Endothelial cell (in vitro differentiated cells): ENCODE results near the gene CD9. TPM values are rescaled to one million over a fixed set of nuclear protein-coding genes. Genes with fewer than 3 reads are reported as not detected.

Experiments used
- DNase-seq: peaks from one replicate; pipeline ENCODE4 v3.0.0; 2021; ENCODE audit warnings: low spot score
- H3K27ac Mint-ChIP-seq: one replicate; pipeline ENCODE4 v1.8.0; 2021; ENCODE audit warnings: mixed read lengths, inconsistent platforms; ENCODE audit not compliant: unreplicated experiment
- H3K27me3 Mint-ChIP-seq: one replicate; pipeline ENCODE4 v1.8.0; 2021; ENCODE audit warnings: mild to moderate bottlenecking, moderate library complexity, mixed read lengths, inconsistent platforms; ENCODE audit not compliant: unreplicated experiment
- H3K36me3 Mint-ChIP-seq: one replicate; pipeline ENCODE4 v1.8.0; 2021; ENCODE audit warnings: mild to moderate bottlenecking, low read depth, mixed read lengths, inconsistent platforms; ENCODE audit not compliant: unreplicated experiment
- H3K4me1 Mint-ChIP-seq: one replicate; pipeline ENCODE4 v1.8.0; 2021; ENCODE audit warnings: mild to moderate bottlenecking, mixed read lengths, inconsistent platforms; ENCODE audit not compliant: unreplicated experiment
- H3K4me3 Mint-ChIP-seq: one replicate; pipeline ENCODE4 v1.8.0; 2021; ENCODE audit warnings: mild to moderate bottlenecking, mixed read lengths, inconsistent platforms; ENCODE audit not compliant: unreplicated experiment
- H3K9me3 Mint-ChIP-seq: one replicate; pipeline ENCODE4 v1.8.0; 2021; ENCODE audit warnings: mixed read lengths, inconsistent platforms; ENCODE audit not compliant: unreplicated experiment
- CTCF ChIP-seq: fragments of 200-600 bp; sonication (generic); IDR thresholded peaks from one replicate; pipeline ENCODE4 v1.5.0; 2021; ENCODE audit warnings: antibody characterized with exemption; ENCODE audit not compliant: unreplicated experiment
- total RNA-seq: library from RNA; stranded (reverse); fragmentation: NEBNext Ultra II Directional; extraction: Animal tissue kit (Norgen Biotek cat#: 25700); gene quantifications from one replicate; pipeline ENCODE4 v1.2.1, GENCODE V29; 2021; ENCODE audit not compliant: unreplicated experiment

Gene CD9
- total RNA-seq, 1 donor from 2014 or later, result 67.2 TPM

- Mint-ChIP-seq H3K9me3 (no peaks in the 10 kb centered on the region), H3K4me3 (no peak overlapping the region), H3K27ac (no peak overlapping the region), H3K27me3 (peaks cover 5% of the 10 kb centered on the region), H3K36me3 (no peaks in the 10 kb centered on the region), H3K4me1 (no peaks in the 10 kb centered on the region)
- no peak for DNase-seq
- no peak for TF ChIP-seq CTCF
Measured at GRCh38 chr12:6172862-6173261, 27.3 kb upstream of the CD9 start.

GRCh38 chr12:6177642-6178358 is 22.4 kb upstream of the CD9 start:
- no peaks in the 10 kb centered on the region for H3K9me3 Mint-ChIP-seq
- H3K36me3 Mint-ChIP-seq, result no peaks in the 10 kb centered on the region
- no peak for TF ChIP-seq CTCF
- H3K27ac Mint-ChIP-seq, result no peak overlapping the region
- DNase-seq, result no peak
- peaks cover 23% of the 10 kb centered on the region for H3K4me1 Mint-ChIP-seq
- peaks cover 11% of the 10 kb centered on the region for H3K27me3 Mint-ChIP-seq
- H3K4me3 Mint-ChIP-seq, result no peak overlapping the region

- DNase-seq, result no peak
- Mint-ChIP-seq H3K36me3 (no peaks in the 10 kb centered on the region), H3K27me3 (peaks cover 9% of the 10 kb centered on the region), H3K4me1 (peaks cover 23% of the 10 kb centered on the region), H3K27ac (no peak overlapping the region), H3K4me3 (no peak overlapping the region), H3K9me3 (no peaks in the 10 kb centered on the region)
- no peak for TF ChIP-seq CTCF
Measured at GRCh38 chr12:6178981-6179761, 21.0 kb upstream of the CD9 start.

- peaks cover 23% of the 10 kb centered on the region for H3K4me1 Mint-ChIP-seq
- H3K27ac Mint-ChIP-seq, result peak overlapping the region; percentile 64
- H3K27me3 Mint-ChIP-seq, result peaks cover 9% of the 10 kb centered on the region
- no peaks in the 10 kb centered on the region for H3K9me3 Mint-ChIP-seq
- H3K4me3 Mint-ChIP-seq, result no peak overlapping the region
- H3K36me3 Mint-ChIP-seq, result no peaks in the 10 kb centered on the region
- TF ChIP-seq CTCF, result no peak
- DNase-seq, result no peak
Measured at GRCh38 chr12:6180268-6181051, 19.7 kb upstream of the CD9 start.
